ENCODE data around the gene ZNF618. TPM values are rescaled to one million over a fixed set of nuclear protein-coding genes. Genes with fewer than 3 reads are reported as not detected.

Gene ZNF618
- polyA plus RNA-seq, 1 of the 3 experiments (the other 2 are of a cell fraction), result 6.2 TPM

- ChIA-PET CTCF (interaction anchor here (1.4 to 1.6 kb wide), 2 partner anchors 15 to 18 kb away, joined by 3 to 4 read pairs; no protein-coding TSS in a partner anchor), POLR2A (no interaction called here)
- TF ChIP-seq ELF1 (IDR thresholded peaks at IDR 0.05), result no peak
- TF ChIP-seq USF2 (IDR thresholded peaks at IDR 0.05; ENCODE audit: borderline replicate concordance, low read depth, low read length), result no peak
- TF ChIP-seq MEF2A (IDR thresholded peaks at IDR 0.05; ENCODE audit: borderline replicate concordance, low read depth), result no peak
- TF ChIP-seq TAF1 (IDR thresholded peaks at IDR 0.05; ENCODE audit: borderline replicate concordance, low read depth, low read length), result no peak
- no peak for TF ChIP-seq EZH2phosphoT487 (IDR thresholded peaks at IDR 0.05; ENCODE audit: borderline replicate concordance, low read depth)
- no peak for TF ChIP-seq RAD21 (IDR thresholded peaks at IDR 0.05; ENCODE audit: low read length)
- no peak for TF ChIP-seq MXI1 (IDR thresholded peaks at IDR 0.05; ENCODE audit: low read depth, low read length)
- no peak for TF ChIP-seq EP300 (IDR thresholded peaks at IDR 0.05; ENCODE audit: borderline replicate concordance in 1 of 2, low read depth in 1 of 2, low read length in 1 of 2)
- no peak for TF ChIP-seq RXRA (IDR thresholded peaks at IDR 0.05; ENCODE audit: borderline replicate concordance, low read depth)
- TF ChIP-seq, protein P1, sequence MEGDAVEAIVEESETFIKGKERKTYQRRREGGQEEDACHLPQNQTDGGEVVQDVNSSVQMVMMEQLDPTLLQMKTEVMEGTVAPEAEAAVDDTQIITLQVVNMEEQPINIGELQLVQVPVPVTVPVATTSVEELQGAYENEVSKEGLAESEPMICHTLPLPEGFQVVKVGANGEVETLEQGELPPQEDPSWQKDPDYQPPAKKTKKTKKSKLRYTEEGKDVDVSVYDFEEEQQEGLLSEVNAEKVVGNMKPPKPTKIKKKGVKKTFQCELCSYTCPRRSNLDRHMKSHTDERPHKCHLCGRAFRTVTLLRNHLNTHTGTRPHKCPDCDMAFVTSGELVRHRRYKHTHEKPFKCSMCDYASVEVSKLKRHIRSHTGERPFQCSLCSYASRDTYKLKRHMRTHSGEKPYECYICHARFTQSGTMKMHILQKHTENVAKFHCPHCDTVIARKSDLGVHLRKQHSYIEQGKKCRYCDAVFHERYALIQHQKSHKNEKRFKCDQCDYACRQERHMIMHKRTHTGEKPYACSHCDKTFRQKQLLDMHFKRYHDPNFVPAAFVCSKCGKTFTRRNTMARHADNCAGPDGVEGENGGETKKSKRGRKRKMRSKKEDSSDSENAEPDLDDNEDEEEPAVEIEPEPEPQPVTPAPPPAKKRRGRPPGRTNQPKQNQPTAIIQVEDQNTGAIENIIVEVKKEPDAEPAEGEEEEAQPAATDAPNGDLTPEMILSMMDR (IDR thresholded peaks at IDR 0.05), result no peak
- TF ChIP-seq RFX5 (IDR thresholded peaks at IDR 0.05; ENCODE audit: low read length), result no peak
- no peak for TF ChIP-seq TEAD4 (IDR thresholded peaks at IDR 0.05; ENCODE audit: borderline replicate concordance, insufficient read depth)
- TF ChIP-seq GATA2 (CRISPR knock-in tag; IDR thresholded peaks at IDR 0.05), result no peak
- Histone ChIP-seq H3F3A (replicated peaks; ENCODE audit: insufficient read depth) (peaks cover 6% of the 10 kb centered on the region), H4K20me1 (ENCODE audit: insufficient read depth) (peaks cover 5% of the 10 kb centered on the region; the same call in 1 of the 2 replicates), H3K4me2 (no peak overlapping the region), H3K4me1 (ENCODE audit: control insufficient read depth in 1 of 2, insufficient read depth in 2 of 2, low read depth in 1 of 2, low read length in 1 of 2) (peaks cover 6 to 23% of the 10 kb centered on the region in 2 experiments; a peak in 2 of 4 replicates), H3K27ac (ENCODE audit: low read depth in 2 of 2, low read length in 1 of 2) (no peak overlapping the region; a peak in 1 of 4 replicates), H3K27me3 (ENCODE audit: insufficient read depth) (no peaks in the 10 kb centered on the region), H3K4me3 (ENCODE audit: low read depth in 2 of 2, low read length in 1 of 2) (no peak overlapping the region), H2AFZ (ENCODE audit: low read depth) (no peak overlapping the region), H3K9me3 (no peaks in the 10 kb centered on the region), H3K79me2 (ENCODE audit: insufficient read depth) (peaks cover 58% of the 10 kb centered on the region), H3K36me3 (replicated peaks in 1 of 2; ENCODE audit: control insufficient read depth in 1 of 2, insufficient read depth in 2 of 2, low read length in 1 of 2) (peaks cover 2 to 5% of the 10 kb centered on the region in 2 experiments), H3K9me2 (no peaks in the 10 kb centered on the region), H3K9ac (no peak overlapping the region)
- no peak for DNase-seq
- WGBS (ENCODE audit: low lambda C conversion rate), result 85% methylated on average over 8 of the region's 8 CpGs
Observed at GRCh38 chr9:113947941-113948340, 71.8 kb downstream of the ZNF618 start.

DNA sequence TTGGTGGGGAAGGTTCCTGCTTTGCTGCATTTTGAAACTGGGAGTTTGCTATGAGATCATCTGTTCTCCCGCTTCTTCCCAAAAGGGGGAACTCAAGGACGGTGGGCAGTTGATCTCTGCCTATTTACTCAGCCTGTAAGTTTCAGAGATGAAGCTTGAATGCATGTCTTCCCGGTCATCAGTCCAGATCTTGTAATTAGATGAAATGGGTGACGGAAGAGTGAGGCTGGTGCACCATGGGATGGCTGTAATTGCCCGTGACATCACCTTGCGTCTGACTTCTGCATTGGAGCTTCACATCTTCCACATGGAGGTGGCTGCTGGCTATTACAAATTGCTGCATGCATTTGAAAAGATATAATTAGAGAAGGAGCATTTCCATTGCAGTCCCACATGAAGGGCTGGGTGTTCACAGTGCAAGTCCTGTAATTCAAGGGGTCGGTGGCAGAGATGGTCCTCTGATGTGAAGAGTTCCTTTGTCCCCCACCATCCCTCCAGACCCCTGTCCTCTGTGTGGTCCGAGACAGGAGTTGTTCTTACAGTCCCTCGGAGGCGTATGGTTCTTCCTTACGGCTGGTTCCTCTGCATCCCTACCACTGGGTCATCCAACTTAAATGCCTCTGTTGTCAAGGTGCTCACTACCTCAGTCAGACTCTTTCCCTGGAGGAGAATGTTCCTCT is 72.9 kb downstream of the ZNF618 start:
- no peak overlapping the region for H3K4me3 ChIP-seq (ENCODE audit: low read depth in 2 of 2, low read length in 1 of 2)
- TF ChIP-seq, protein P2, sequence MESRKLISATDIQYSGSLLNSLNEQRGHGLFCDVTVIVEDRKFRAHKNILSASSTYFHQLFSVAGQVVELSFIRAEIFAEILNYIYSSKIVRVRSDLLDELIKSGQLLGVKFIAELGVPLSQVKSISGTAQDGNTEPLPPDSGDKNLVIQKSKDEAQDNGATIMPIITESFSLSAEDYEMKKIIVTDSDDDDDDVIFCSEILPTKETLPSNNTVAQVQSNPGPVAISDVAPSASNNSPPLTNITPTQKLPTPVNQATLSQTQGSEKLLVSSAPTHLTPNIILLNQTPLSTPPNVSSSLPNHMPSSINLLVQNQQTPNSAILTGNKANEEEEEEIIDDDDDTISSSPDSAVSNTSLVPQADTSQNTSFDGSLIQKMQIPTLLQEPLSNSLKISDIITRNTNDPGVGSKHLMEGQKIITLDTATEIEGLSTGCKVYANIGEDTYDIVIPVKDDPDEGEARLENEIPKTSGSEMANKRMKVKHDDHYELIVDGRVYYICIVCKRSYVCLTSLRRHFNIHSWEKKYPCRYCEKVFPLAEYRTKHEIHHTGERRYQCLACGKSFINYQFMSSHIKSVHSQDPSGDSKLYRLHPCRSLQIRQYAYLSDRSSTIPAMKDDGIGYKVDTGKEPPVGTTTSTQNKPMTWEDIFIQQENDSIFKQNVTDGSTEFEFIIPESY (IDR thresholded peaks at IDR 0.05; ENCODE audit: borderline replicate concordance, low read depth), result no peak
- TF ChIP-seq RXRA (IDR thresholded peaks at IDR 0.05; ENCODE audit: borderline replicate concordance, low read depth), result no peak
- TF ChIP-seq, protein P3, sequence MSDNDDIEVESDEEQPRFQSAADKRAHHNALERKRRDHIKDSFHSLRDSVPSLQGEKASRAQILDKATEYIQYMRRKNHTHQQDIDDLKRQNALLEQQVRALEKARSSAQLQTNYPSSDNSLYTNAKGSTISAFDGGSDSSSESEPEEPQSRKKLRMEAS (IDR thresholded peaks at IDR 0.05; ENCODE audit: low read depth), result no peak
- no peak overlapping the region for H2AFZ ChIP-seq (ENCODE audit: low read depth)
- peaks cover 64% of the 10 kb centered on the region for H3K79me2 ChIP-seq (ENCODE audit: insufficient read depth)
- no peaks in the 10 kb centered on the region for H3K9me2 ChIP-seq
- WGBS (ENCODE audit: low lambda C conversion rate), result 97% methylated on average over 10 of the region's 11 CpGs
- peaks cover 14% of the 10 kb centered on the region for H3F3A ChIP-seq (replicated peaks; ENCODE audit: insufficient read depth)
- H3K27me3 ChIP-seq (ENCODE audit: insufficient read depth), result no peaks in the 10 kb centered on the region
- H3K9ac ChIP-seq, result no peak overlapping the region
- ChIA-PET CTCF (interaction anchor here (1.4 kb wide), 1 partner anchor 14 kb away, joined by 3 read pairs; no protein-coding TSS in a partner anchor), POLR2A (no interaction called here)
- DNase-seq, result no peak
- peaks cover 12 to 19% of the 10 kb centered on the region in 2 experiments; a peak in 2 of 4 replicates for H3K4me1 ChIP-seq (ENCODE audit: control insufficient read depth in 1 of 2, insufficient read depth in 2 of 2, low read depth in 1 of 2, low read length in 1 of 2)
- H3K9me3 ChIP-seq, result no peaks in the 10 kb centered on the region
- H3K27ac ChIP-seq (ENCODE audit: low read depth in 2 of 2, low read length in 1 of 2), result no peak overlapping the region; a peak in 1 of 4 replicates
- peaks cover 2 to 5% of the 10 kb centered on the region in 2 experiments for H3K36me3 ChIP-seq (replicated peaks in 1 of 2; ENCODE audit: control insufficient read depth in 1 of 2, insufficient read depth in 2 of 2, low read length in 1 of 2)
- H3K4me2 ChIP-seq, result no peak overlapping the region
- H4K20me1 ChIP-seq (ENCODE audit: insufficient read depth), result peaks cover 5% of the 10 kb centered on the region; the same call in 1 of the 2 replicates
